HUES64 (cell line): Measurements from ENCODE around the gene NTNG1.

ENCODE experiments used
- H3K27ac ChIP-seq: 2 replicates; pipeline ENCODE4 v1.7.0; 2013; ENCODE audit warnings: low read depth, low read length, inconsistent platforms
- H3K27me3 ChIP-seq: 2 replicates; pipeline ENCODE4 v1.6.1; 2013; ENCODE audit warnings: mild to moderate bottlenecking, low read length; ENCODE audit not compliant: insufficient read depth
- H3K36me3 ChIP-seq: 2 replicates; pipeline ENCODE4 v1.6.1; 2013; ENCODE audit warnings: mild to moderate bottlenecking, low read length; ENCODE audit not compliant: insufficient read depth
- H3K4me1 ChIP-seq: 2 replicates; pipeline ENCODE4 v1.6.1; 2013; ENCODE audit warnings: mild to moderate bottlenecking, low read length, moderate library complexity; ENCODE audit not compliant: insufficient read depth
- H3K4me3 ChIP-seq: 2 replicates; pipeline ENCODE4 v1.5.1; 2013; ENCODE audit warnings: mild to moderate bottlenecking, low read length, moderate library complexity
- H3K9ac ChIP-seq: 2 replicates; pipeline ENCODE4 v1.6.1; 2013; ENCODE audit warnings: mild to moderate bottlenecking, low read depth, low read length
- H3K9me3 ChIP-seq: 2 replicates; pipeline ENCODE4 v1.6.1; 2013; ENCODE audit warnings: low read depth, low read length; ENCODE audit not compliant: insufficient read depth
- WGBS: fragments of 150-250, 120-280 bp; methylation state at CpG from one replicate; pipeline ENCODE4 v1.1.7; 2013; ENCODE audit warnings: missing lambda C conversion rate; 5-methylcytosine and 5-hydroxymethylcytosine counted together

The NTNG1 gene

DNA sequence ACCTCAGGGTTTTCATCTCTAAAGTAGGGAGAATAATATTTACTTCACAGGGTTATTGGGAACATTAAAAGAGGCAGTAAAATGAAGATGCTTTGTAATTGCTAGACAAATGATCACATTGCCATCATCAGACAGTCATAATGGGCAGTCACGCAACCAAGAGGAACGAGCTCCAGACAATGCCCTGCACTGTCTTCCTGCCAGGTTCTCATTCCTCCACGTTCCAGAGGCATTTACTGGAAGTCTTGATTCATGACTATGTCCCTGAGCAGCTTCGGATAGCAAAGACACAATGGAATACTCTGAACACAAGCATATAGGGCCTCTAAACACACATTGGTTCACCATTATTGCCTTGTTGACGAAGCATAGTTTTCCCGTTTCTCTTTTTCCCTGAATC is 389.7 kb downstream of the NTNG1 start:
- H3K9ac ChIP-seq: no peak overlapping the region
- no peaks in the 10 kb centered on the region for H3K4me1 ChIP-seq
- no peak overlapping the region for H3K4me3 ChIP-seq
- H3K9me3 ChIP-seq: no peaks in the 10 kb centered on the region
- 72% methylated on average over 6 of the region's 6 CpGs for WGBS
- no peaks in the 10 kb centered on the region for H3K27me3 ChIP-seq
- H3K36me3 ChIP-seq: no peaks in the 10 kb centered on the region
- no peak overlapping the region for H3K27ac ChIP-seq

DNA sequence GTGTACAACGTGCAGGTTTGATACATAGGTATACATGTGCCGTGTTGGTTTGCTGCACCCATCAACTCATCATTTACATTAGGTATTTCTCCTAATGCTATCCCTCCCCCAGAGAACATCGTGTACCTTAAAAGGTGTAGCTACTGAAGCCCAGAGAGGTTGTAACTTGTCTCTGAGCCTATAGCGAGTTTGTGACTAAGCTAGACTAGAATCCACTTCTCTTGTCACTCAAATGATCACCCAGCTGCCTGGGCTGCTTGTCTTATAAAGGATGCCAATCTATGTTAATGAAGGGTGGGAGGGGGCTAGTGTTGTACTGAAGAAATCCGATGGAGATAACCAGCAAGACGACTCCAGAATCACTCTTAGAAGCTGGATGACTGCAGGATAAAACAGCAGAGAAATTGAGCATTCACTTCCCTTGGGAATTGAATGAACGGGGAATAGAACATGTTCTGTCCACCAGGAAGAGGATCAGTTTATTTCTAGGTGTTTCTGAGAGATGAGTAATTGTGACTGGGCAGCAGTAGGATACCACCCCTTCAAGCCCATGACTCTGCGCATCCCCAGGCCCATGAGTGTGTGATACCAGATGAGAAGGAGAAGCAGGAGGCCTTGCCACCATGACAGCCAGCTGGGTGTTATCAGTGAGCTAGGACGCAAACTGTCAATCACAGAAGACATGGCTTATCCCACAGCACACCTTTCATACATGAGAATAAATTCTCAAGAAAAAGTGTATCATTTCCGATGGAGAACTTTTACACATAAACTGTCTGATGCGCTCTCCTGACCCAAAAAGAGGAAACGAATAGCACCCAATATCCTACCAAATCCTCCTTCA is 390.4 kb downstream of the NTNG1 start:
- 80% methylated on average over 9 of the region's 12 CpGs for WGBS
- no peak overlapping the region for H3K9ac ChIP-seq
- H3K27ac ChIP-seq: no peak overlapping the region
- H3K36me3 ChIP-seq: no peaks in the 10 kb centered on the region
- H3K4me3 ChIP-seq: no peak overlapping the region
- H3K9me3 ChIP-seq: no peaks in the 10 kb centered on the region
- H3K4me1 ChIP-seq: no peaks in the 10 kb centered on the region
- H3K27me3 ChIP-seq: no peaks in the 10 kb centered on the region

DNA sequence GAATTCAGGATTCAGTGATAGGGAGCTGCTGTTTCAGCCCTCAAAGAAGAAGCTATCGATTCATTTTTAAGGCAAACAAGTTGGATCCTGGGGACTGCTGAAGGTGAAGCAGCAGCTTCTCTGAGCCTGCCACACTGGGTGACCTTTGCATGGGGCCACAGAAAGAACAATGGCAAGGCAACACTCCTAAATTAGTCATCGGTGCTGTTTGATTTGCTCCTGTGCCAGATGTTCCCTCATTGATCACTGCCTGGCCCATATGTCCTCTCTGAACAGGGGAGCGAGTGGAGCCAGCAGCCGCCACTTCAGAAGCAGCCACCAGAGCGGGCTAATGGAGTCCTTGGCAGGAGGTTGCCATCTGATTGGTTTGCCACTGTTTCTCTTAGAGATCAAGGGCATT is 391.5 kb downstream of the NTNG1 start:
- no peak overlapping the region for H3K27ac ChIP-seq
- no peaks in the 10 kb centered on the region for H3K4me1 ChIP-seq
- H3K9me3 ChIP-seq: no peaks in the 10 kb centered on the region
- WGBS: 90% methylated on average over 5 of the region's 5 CpGs
- H3K4me3 ChIP-seq: no peak overlapping the region
- no peaks in the 10 kb centered on the region for H3K36me3 ChIP-seq
- H3K9ac ChIP-seq: no peak overlapping the region
- no peaks in the 10 kb centered on the region for H3K27me3 ChIP-seq
